Ascending aorta (tissue), 2 donors: Measurements from ENCODE around the gene STAP2. TPM values are rescaled to one million over a fixed set of nuclear protein-coding genes. Genes with fewer than 3 reads are reported as not detected.
A peak's percentile ranks its signal among the peaks of the same experiment; 100 is the strongest.
"Not testable (repeated sequence)": the region's sequence is repeated elsewhere in the genome, so short reads cannot be mapped to it uniquely, and the experiment has no call there.

Experiments
- DNase-seq, 2 donors: peaks; one replicate each; pipeline ENCODE4 v3.0.0-alpha.2; 2019; ENCODE audit warnings: low spot score in 2 of 2
- H3K27ac ChIP-seq, 2 donors: fragments of 200-600 bp; sonication (generic); one replicate each; pipeline ENCODE4 v1.5.1; 2016 to 2017; ENCODE audit warnings: mild to moderate bottlenecking in 1 of 2
- H3K27me3 ChIP-seq: fragments of 200-600 bp; sonication (generic); one replicate; pipeline ENCODE4 v1.5.1; 2017
- H3K36me3 ChIP-seq, 2 donors: fragments of 200-600 bp; sonication (generic); one replicate each; pipeline ENCODE4 v1.5.1; 2016
- H3K4me1 ChIP-seq, 2 donors: fragments of 200-600 bp; sonication (generic); one replicate each; pipeline ENCODE4 v1.5.1; 2016 to 2017; ENCODE audit warnings: mild to moderate bottlenecking in 1 of 2
- H3K4me3 ChIP-seq, 2 donors: fragments of 200-600 bp; sonication (generic); one replicate each; pipeline ENCODE4 v1.5.1; 2016 to 2017; ENCODE audit warnings: mild to moderate bottlenecking in 1 of 2
- H3K9me3 ChIP-seq, 2 donors: fragments of 200-600 bp; sonication (generic); one replicate each; pipeline ENCODE4 v1.5.1; 2016
- intact Hi-C: fragments of 100-400 bp; cut with DNase I; formaldehyde crosslinking; loops from one replicate; pipeline ENCODE4 v1.15.1; 2023
- total RNA-seq: library from RNA; depleted of rRNA; stranded (reverse); fragments of >200 nt; gene quantifications from one replicate; pipeline ENCODE4 v1.1.0, GENCODE V29; 2016
- TF ChIP-seq, protein P1 (sequence below), 3 experiments: fragments of 200-600 bp in 2 of 3; fragments of 450-650 bp in 1 of 3; sonication (generic) in 2 of 3; IDR thresholded peaks; one replicate each; pipeline ENCODE4 v1.5.1; 2016 to 2019; ENCODE audit warnings: antibody characterized with exemption in 3 of 3, mild to moderate bottlenecking in 1 of 3, moderate library complexity in 1 of 3

STAP2 gene
- total RNA-seq, 1 donor from 2014 or later: 6.6 TPM

DNA sequence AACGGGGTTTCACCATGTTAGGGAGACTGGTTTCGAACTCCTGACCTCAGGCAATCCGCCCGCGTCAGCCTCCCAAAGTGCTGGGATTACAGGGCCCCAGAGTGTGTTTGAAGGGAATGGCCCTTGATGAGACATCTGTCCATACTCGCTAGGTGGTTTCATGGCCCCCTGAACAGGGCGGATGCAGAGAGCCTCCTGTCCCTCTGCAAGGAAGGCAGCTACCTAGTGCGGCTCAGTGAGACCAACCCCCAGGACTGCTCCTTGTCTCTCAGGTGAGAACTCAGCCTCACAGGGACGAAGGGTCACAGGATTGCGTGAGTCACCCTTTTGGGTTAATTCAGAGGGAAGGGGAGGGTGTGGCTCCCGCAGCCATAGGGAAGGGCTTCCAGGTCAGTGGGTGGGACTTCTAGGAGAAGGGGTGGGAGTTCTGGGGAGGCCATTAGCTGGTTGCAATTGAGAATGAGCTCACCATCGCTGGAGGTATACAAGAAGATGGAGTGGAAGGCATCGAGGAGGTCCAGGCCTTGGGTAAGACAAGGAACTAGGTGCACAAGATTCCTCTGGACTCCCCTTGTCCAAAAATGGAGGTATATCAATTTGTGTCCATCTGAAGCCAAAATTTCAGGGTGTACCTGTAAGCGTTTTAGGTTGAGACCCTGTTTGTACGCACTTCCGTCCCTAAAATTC lies 50.4 kb downstream of the STAP2 start:
- no peaks in the 10 kb centered on the region for H3K4me1 ChIP-seq
- no peaks in the 10 kb centered on the region for H3K27me3 ChIP-seq
- intact Hi-C loops: no loop called here

DNA sequence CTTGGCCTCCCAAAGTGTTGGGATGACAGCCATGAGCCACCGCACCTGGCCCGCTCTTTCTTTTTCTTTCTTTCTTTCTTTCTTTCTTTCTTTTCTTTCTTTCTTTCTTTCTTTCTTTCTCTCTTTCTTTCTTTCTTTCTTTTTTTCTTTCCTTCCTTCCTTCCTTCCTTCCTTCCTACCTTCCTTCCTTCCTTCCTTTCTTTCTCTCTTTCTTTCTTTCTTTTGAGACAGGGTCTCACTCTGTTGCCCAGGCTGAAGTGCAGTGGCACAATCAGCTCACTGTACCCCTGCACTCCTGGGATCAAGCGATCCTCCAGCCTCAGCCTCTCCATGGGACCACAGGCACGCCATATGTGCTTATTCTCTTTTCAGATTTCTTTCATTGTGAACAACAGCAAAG lies 52.5 kb downstream of the STAP2 start:
- H3K4me3 ChIP-seq, H3K36me3 ChIP-seq, intact Hi-C loops, H3K27ac ChIP-seq, H3K27me3 ChIP-seq, H3K4me1 ChIP-seq, DNase-seq, H3K9me3 ChIP-seq: not testable (repeated sequence)

More for the DNA sequence above, 50.4 kb downstream of the STAP2 start:
- TF ChIP-seq, protein P1, sequence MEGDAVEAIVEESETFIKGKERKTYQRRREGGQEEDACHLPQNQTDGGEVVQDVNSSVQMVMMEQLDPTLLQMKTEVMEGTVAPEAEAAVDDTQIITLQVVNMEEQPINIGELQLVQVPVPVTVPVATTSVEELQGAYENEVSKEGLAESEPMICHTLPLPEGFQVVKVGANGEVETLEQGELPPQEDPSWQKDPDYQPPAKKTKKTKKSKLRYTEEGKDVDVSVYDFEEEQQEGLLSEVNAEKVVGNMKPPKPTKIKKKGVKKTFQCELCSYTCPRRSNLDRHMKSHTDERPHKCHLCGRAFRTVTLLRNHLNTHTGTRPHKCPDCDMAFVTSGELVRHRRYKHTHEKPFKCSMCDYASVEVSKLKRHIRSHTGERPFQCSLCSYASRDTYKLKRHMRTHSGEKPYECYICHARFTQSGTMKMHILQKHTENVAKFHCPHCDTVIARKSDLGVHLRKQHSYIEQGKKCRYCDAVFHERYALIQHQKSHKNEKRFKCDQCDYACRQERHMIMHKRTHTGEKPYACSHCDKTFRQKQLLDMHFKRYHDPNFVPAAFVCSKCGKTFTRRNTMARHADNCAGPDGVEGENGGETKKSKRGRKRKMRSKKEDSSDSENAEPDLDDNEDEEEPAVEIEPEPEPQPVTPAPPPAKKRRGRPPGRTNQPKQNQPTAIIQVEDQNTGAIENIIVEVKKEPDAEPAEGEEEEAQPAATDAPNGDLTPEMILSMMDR (IDR thresholded peaks at IDR 0.05): no peak
- Histone ChIP-seq H3K4me3 (no peak overlapping the region), H3K27ac (no peak overlapping the region), H3K36me3 (no peaks in the 10 kb centered on the region), H3K9me3 (no peaks in the 10 kb centered on the region)
- no peak for DNase-seq

DNA sequence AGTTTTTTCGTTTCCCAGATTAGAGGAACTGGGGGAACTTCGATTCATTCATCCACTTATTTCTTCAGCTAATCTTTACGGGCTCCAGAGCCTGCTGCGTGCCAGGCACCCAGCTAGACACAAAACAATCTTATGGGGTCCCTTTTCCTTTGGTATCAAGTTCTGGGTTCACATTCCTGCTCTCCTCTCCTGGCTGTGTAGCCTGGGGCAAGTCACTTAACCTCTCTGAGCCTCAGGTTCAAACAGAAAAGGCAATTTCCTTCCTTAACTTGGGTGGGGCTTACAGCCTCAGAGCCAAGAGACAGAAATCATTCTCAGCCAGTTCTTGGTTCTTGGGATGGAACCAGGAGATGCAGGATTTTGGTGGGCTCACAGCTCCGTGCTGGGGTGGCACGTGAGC lies 53.7 kb downstream of the STAP2 start:
- Histone ChIP-seq H3K36me3 (no peaks in the 10 kb centered on the region), H3K27ac (no peak overlapping the region), H3K27me3 (peaks cover 5% of the 10 kb centered on the region), H3K4me3 (no peak overlapping the region), H3K4me1 (no peaks in the 10 kb centered on the region), H3K9me3 (no peaks in the 10 kb centered on the region)
- no peak for DNase-seq
- TF ChIP-seq, protein P1 (IDR thresholded peaks at IDR 0.05): no peak
- intact Hi-C loops: no loop called here

DNA sequence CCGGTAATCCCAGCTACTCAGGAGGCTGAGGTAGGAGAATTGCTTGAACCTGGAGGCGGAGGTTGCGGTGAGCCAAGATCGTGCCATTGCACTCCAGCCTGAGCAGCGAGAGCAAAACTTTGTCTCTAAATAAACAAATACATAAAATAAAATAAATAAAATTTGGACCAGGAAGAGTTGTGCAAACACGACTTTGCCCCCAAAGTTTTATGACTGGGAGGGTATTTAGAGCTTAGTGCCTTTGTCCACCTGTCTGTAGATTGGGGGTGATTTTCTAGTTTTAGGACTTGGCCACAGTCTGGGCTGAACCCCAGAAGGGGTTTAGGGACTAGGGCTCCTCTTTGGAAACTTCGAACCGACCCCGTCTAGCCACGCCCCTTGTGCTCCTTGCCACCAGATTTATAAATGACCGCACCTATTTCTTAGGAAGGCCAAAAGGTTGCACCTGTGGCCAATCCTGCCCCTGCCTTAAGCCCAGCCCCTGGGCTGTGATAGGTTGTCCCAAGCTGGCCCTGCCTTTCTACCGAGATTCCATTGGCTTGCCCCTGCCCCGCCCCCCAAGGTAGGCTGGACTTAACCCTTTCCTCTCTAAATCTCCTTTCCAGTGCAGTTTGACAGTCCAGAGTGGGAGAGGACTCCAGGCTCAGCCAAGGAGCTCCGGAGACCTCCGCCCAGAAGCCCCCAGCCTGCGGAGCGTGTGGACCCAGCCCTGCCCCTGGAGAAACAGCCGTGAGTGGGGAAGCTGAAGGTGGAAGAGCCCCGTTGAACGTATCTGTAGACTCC lies 54.3 kb downstream of the STAP2 start:
- intact Hi-C loops: no loop called here
- peaks cover 2% of the 10 kb centered on the region in 2 donors for H3K4me1 ChIP-seq
- TF ChIP-seq, protein P1 (IDR thresholded peaks at IDR 0.05): no peak
- no peak for DNase-seq
- H3K36me3 ChIP-seq: no peaks in the 10 kb centered on the region
- no peak overlapping the region for H3K4me3 ChIP-seq
- H3K9me3 ChIP-seq: no peaks in the 10 kb centered on the region
- H3K27me3 ChIP-seq: peaks cover 11% of the 10 kb centered on the region
- no peak overlapping the region for H3K27ac ChIP-seq

DNA sequence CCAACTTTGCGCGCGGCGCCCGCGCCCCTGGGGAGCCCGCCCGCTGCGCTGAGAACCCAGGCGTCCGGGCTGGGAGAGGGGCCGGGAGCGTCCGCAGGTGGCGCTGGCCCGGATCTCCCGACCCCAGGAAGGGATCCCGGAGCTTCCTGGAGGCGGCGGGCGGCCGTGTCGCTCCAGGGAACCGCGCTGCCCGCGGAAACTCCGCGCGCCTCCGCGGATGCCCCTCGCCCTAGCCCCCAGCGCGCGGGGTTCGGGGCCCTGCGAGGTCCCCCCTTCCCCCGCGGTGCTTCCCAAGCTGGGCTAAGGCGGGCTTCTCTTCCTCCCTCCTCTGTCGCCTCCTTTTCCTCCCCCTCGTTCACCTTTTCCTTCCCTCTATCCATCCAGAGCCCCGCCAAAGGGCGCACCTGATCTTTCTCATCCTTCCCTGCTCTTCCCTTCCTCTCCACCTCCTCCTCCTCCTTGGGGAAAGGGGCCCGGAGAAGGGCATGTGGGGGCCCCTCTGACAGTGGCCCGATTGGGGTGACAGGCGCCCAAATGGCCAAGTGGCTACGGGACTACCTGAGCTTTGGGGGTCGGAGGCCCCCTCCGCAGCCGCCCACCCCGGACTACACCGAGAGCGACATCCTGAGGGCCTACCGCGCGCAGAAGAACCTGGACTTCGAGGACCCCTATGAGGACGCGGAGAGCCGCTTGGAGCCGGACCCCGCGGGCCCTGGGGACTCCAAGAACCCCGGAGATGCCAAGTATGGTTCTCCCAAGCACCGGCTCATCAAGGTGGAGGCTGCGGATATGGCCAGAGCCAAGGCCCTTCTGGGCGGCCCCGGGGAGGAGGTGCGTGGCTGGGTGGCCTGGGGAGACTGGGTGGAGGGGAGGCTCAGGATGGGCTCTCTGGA lies 58.9 kb downstream of the STAP2 start:
- TF ChIP-seq, protein P1 (IDR thresholded peaks at IDR 0.05): no peak
- Histone ChIP-seq H3K9me3 (no peaks in the 10 kb centered on the region), H3K4me1 (peaks cover 6 to 8% of the 10 kb centered on the region in 2 donors), H3K4me3 (peak overlapping the region; percentile 33 to 44), H3K36me3 (no peaks in the 10 kb centered on the region), H3K27ac (no peak overlapping the region), H3K27me3 (peaks cover 22% of the 10 kb centered on the region)
- DNase-seq: no peak
- intact Hi-C loops: no loop called here

DNA sequence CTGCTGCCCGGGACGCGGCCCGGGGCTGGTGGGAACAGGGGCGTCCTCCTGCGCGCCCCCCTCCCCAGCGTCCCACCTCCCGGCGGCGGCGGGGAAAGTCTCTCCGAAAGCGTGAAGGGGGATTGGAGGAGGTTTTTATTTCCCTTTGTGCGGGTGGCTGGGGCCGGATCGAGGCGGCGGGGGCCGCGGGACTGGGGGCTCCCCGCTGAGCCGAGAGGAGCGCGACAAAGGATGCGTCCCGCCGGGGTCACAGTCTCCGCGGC lies 59.4 kb downstream of the STAP2 start:
- no peak for DNase-seq
- H3K9me3 ChIP-seq: no peaks in the 10 kb centered on the region
- no peak overlapping the region for H3K27ac ChIP-seq
- no peaks in the 10 kb centered on the region for H3K36me3 ChIP-seq
- peak overlapping the region; percentile 33 to 44 for H3K4me3 ChIP-seq
- peaks cover 6 to 8% of the 10 kb centered on the region in 2 donors for H3K4me1 ChIP-seq
- intact Hi-C loops: no loop called here
- H3K27me3 ChIP-seq: peaks cover 22% of the 10 kb centered on the region
- TF ChIP-seq, protein P1 (IDR thresholded peaks at IDR 0.05): no peak
